ENCODE results near the gene WWOX. TPM values are rescaled to one million over a fixed set of nuclear protein-coding genes. Genes with fewer than 3 reads are reported as not detected.
A peak's percentile ranks its signal among the peaks of the same experiment; 100 is the strongest.

WWOX gene
- total and polyA plus RNA-seq, 2 of the 13 experiments (the other 11 are each of a cell fraction or from before 2014, with no cell fraction given) = 9.1 to 37.4 TPM

DNA sequence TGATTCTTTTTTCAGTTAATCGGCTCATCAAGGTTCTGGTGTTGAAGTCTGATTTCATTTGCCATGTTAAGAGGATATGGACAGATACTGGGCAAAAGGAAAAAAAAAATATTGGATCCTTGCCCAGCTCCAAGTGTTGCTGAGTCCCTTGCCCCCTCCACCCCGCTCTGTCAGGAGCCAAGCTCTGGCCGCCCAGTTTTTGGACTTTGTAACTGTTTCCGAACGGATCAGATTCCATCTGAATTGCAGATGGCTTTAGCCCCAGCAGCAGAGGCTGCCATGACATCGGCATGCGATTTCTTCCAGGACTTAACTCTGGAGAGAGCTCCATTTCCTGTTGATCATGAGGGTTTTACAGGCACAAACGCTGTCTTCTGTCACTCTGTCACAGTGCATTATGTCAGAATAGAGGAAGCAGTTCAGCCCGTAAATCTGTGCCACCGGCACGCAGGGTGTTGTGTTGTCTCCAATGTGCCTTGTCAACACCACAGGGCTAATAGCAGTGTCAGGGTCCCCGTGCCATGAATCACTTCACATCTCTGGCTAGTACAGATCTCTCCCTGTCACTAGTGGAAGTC lies 885.5 kb downstream of the WWOX start (continued):
- TF ChIP-seq MEIS2 (CRISPR knock-in tag; IDR thresholded peaks at IDR 0.05) (peak; percentile 75; the same call in 1 of the 2 replicates), ZNF124 (CRISPR knock-in tag; IDR thresholded peaks at IDR 0.05) (no peak), ZNF263 (CRISPR knock-in tag; IDR thresholded peaks at IDR 0.05) (no peak), SOX6 (IDR thresholded peaks at IDR 0.05) (no peak), SOX6 (CRISPR knock-in tag; IDR thresholded peaks at IDR 0.05) (peak; percentile 35; the same call in 1 of the 2 replicates), SP1 (IDR thresholded peaks at IDR 0.05) (no peak), SP1 (CRISPR knock-in tag; IDR thresholded peaks at IDR 0.05) (no peak), DMTF1 (CRISPR knock-in tag; IDR thresholded peaks at IDR 0.05) (no peak), ZNF740 (CRISPR knock-in tag; IDR thresholded peaks at IDR 0.05) (no peak), LCORL (IDR thresholded peaks at IDR 0.05) (no peak), LCORL (CRISPR knock-in tag; IDR thresholded peaks at IDR 0.05) (no peak; the same call in 1 of the 2 replicates), ZSCAN31 (CRISPR knock-in tag; IDR thresholded peaks at IDR 0.05; ENCODE audit: low read depth) (no peak), HNF1B (CRISPR knock-in tag; IDR thresholded peaks at IDR 0.05) (no peak; the same call in 1 of the 2 replicates), FOXP1 (IDR thresholded peaks at IDR 0.05) (no peak), FOXP1 (CRISPR knock-in tag; IDR thresholded peaks at IDR 0.05) (no peak), ZNF484 (CRISPR knock-in tag; IDR thresholded peaks at IDR 0.05; ENCODE audit: borderline replicate concordance, low read depth) (no peak), KLF13 (CRISPR knock-in tag; IDR thresholded peaks at IDR 0.05) (no peak), NR3C1 (CRISPR knock-in tag; IDR thresholded peaks at IDR 0.05) (no peak), ZNF766 (CRISPR knock-in tag; IDR thresholded peaks at IDR 0.05; ENCODE audit: borderline replicate concordance) (no peak), ZFX (CRISPR knock-in tag; IDR thresholded peaks at IDR 0.05; ENCODE audit: low read depth) (no peak)
- TF ChIP-seq, protein P1, sequence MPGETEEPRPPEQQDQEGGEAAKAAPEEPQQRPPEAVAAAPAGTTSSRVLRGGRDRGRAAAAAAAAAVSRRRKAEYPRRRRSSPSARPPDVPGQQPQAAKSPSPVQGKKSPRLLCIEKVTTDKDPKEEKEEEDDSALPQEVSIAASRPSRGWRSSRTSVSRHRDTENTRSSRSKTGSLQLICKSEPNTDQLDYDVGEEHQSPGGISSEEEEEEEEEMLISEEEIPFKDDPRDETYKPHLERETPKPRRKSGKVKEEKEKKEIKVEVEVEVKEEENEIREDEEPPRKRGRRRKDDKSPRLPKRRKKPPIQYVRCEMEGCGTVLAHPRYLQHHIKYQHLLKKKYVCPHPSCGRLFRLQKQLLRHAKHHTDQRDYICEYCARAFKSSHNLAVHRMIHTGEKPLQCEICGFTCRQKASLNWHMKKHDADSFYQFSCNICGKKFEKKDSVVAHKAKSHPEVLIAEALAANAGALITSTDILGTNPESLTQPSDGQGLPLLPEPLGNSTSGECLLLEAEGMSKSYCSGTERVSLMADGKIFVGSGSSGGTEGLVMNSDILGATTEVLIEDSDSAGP (CRISPR knock-in tag; IDR thresholded peaks at IDR 0.05; ENCODE audit: borderline replicate concordance) = no peak
- TF ChIP-seq, protein P2, sequence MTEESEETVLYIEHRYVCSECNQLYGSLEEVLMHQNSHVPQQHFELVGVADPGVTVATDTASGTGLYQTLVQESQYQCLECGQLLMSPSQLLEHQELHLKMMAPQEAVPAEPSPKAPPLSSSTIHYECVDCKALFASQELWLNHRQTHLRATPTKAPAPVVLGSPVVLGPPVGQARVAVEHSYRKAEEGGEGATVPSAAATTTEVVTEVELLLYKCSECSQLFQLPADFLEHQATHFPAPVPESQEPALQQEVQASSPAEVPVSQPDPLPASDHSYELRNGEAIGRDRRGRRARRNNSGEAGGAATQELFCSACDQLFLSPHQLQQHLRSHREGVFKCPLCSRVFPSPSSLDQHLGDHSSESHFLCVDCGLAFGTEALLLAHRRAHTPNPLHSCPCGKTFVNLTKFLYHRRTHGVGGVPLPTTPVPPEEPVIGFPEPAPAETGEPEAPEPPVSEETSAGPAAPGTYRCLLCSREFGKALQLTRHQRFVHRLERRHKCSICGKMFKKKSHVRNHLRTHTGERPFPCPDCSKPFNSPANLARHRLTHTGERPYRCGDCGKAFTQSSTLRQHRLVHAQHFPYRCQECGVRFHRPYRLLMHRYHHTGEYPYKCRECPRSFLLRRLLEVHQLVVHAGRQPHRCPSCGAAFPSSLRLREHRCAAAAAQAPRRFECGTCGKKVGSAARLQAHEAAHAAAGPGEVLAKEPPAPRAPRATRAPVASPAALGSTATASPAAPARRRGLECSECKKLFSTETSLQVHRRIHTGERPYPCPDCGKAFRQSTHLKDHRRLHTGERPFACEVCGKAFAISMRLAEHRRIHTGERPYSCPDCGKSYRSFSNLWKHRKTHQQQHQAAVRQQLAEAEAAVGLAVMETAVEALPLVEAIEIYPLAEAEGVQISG (CRISPR knock-in tag; IDR thresholded peaks at IDR 0.05) = no peak; the same call in 1 of the 2 replicates
